ENCODE measurements around the gene CACNA1C.
"Not testable (repeated sequence)": the region's sequence is repeated elsewhere in the genome, so short reads cannot be mapped to it uniquely, and the experiment has no call there.

The CACNA1C gene

DNA sequence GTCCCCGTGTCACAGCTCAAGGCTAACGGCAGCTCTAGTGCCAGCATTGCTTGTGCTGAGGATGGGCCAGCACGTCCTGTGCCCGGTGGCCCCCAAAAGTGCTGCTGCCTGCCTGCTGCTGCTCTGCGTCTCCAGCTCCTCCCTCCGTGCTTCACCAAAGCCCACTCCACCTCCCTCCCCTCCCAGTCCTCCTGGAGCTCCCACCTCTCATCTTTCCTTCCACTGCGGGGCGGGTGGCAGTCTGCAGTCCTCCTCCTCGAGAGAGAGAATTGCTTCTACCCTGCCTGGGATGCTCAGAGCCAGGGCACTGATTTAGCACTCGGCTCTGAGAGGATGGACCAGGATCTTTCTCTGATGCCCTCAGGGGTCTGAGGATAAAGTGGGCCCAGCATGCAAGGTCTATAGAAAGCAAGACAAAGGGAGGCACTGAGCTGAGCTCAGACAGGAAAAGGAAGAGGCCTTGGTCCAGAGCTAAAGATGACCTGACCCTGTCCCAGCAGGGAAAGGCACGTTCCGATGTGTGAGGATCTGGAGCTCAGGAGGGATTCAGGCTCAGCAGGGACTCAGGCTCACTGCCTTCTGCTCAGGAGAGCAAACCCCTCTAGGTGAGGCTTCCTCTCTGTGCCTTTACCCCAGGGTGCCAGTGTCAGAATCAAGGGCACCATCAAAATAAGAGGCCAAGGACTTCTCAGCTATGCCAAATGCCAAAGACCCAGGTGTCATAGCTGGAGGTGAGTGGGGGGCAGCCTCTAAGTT is 628.8 kb downstream of the CACNA1C start:
- Histone ChIP-seq H4K20me1 (ENCODE audit: control insufficient read depth, insufficient read depth, low read depth, low read length) (no peaks in the 10 kb centered on the region), H3F3A (ENCODE audit: control insufficient read depth, insufficient read depth) (no peaks in the 10 kb centered on the region), H3K27me3 (ENCODE audit: control insufficient read depth, low read length) (no peaks in the 10 kb centered on the region), H3K4me1 (ENCODE audit: control insufficient read depth, low read length) (no peaks in the 10 kb centered on the region), H3K4me2 (ENCODE audit: low read length) (no peak overlapping the region), H3K36me3 (ENCODE audit: control insufficient read depth, low read length) (no peaks in the 10 kb centered on the region), H3K4me3 (ENCODE audit: low read length) (no peak overlapping the region), H3K27ac (ENCODE audit: low read depth, low read length) (no peak overlapping the region), H3K9me3 (ENCODE audit: control insufficient read depth, insufficient read depth, low read length) (no peaks in the 10 kb centered on the region), H3K79me2 (ENCODE audit: control insufficient read depth, low read length) (no peaks in the 10 kb centered on the region), H3K9me2 (replicated peaks; ENCODE audit: control insufficient read depth, low read length) (no peaks in the 10 kb centered on the region)
- TF ChIP-seq, protein P1, sequence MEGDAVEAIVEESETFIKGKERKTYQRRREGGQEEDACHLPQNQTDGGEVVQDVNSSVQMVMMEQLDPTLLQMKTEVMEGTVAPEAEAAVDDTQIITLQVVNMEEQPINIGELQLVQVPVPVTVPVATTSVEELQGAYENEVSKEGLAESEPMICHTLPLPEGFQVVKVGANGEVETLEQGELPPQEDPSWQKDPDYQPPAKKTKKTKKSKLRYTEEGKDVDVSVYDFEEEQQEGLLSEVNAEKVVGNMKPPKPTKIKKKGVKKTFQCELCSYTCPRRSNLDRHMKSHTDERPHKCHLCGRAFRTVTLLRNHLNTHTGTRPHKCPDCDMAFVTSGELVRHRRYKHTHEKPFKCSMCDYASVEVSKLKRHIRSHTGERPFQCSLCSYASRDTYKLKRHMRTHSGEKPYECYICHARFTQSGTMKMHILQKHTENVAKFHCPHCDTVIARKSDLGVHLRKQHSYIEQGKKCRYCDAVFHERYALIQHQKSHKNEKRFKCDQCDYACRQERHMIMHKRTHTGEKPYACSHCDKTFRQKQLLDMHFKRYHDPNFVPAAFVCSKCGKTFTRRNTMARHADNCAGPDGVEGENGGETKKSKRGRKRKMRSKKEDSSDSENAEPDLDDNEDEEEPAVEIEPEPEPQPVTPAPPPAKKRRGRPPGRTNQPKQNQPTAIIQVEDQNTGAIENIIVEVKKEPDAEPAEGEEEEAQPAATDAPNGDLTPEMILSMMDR (IDR thresholded peaks at IDR 0.05; ENCODE audit: low read depth, low read length, poor library complexity, severe bottlenecking), result no peak
- TF ChIP-seq EZH2phosphoT487 (IDR thresholded peaks at IDR 0.05; ENCODE audit: borderline replicate concordance, low read length), result no peak

DNA sequence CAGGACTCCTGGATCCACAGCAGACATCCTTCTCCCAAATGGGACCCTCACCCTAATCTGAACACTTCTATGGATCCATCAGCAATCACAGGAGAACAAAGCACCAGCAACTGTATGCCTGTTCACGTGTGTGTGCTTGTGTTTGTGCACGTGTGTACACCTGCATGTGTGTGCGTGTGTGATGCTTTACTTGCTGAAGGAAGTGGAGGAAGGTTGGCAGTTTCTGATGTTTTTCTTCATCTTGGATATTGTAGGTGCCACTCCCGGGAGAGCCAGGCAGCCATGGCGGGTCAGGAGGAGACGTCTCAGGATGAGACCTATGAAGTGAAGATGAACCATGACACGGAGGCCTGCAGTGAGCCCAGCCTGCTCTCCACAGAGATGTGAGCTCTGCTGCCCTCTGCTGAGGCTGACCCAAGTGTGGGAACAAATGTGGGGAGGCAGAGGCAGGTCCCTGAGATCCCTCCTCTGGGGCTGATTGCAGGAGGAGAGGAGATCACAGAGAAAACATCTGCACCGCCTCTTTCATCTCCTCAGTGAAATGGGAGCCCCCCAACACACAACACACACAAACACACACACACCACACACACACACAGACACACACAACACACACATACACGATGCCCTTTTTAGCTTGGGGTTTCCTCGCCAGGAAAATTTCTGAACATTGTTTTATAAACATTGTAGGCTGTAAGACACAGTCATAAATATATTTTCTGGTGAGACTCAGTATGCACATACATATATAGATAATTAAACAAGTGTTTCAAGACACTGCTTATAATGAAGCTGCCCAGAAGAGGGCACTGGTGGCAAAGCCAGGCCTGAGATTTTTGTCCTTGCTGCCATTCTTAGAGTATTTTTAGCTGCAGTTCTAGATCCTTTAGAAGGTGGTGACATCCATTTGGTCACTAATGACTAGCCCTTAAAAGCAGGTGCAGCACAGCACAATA is 629.8 kb downstream of the CACNA1C start:
- Histone ChIP-seq H3K4me1 (ENCODE audit: control insufficient read depth, low read length) (no peaks in the 10 kb centered on the region), H4K20me1 (ENCODE audit: control insufficient read depth, insufficient read depth, low read depth, low read length) (no peaks in the 10 kb centered on the region), H3K4me3 (ENCODE audit: low read length) (no peak overlapping the region), H3K27ac (ENCODE audit: low read depth, low read length) (no peak overlapping the region), H3K79me2 (ENCODE audit: control insufficient read depth, low read length) (no peaks in the 10 kb centered on the region), H3K9me3 (ENCODE audit: control insufficient read depth, insufficient read depth, low read length) (no peaks in the 10 kb centered on the region), H3K9me2 (replicated peaks; ENCODE audit: control insufficient read depth, low read length) (no peaks in the 10 kb centered on the region), H3K27me3 (ENCODE audit: control insufficient read depth, low read length) (no peaks in the 10 kb centered on the region), H3K36me3 (ENCODE audit: control insufficient read depth, low read length) (no peaks in the 10 kb centered on the region), H3K4me2 (ENCODE audit: low read length) (no peak overlapping the region), H3F3A (ENCODE audit: control insufficient read depth, insufficient read depth) (no peaks in the 10 kb centered on the region)
- TF ChIP-seq, protein P1 (IDR thresholded peaks at IDR 0.05; ENCODE audit: low read depth, low read length, poor library complexity, severe bottlenecking), result peak; percentile 63
- no peak for TF ChIP-seq EZH2phosphoT487 (IDR thresholded peaks at IDR 0.05; ENCODE audit: borderline replicate concordance, low read length)

GRCh38 chr12:2683283-2684025 is 630.7 kb downstream of the CACNA1C start:
- Histone ChIP-seq H3K4me2 (ENCODE audit: low read length) (no peak overlapping the region), H3F3A (ENCODE audit: control insufficient read depth, insufficient read depth) (no peaks in the 10 kb centered on the region), H3K79me2 (ENCODE audit: control insufficient read depth, low read length) (no peaks in the 10 kb centered on the region), H3K27ac (ENCODE audit: low read depth, low read length) (no peak overlapping the region), H3K9me2 (replicated peaks; ENCODE audit: control insufficient read depth, low read length) (no peaks in the 10 kb centered on the region), H3K9me3 (ENCODE audit: control insufficient read depth, insufficient read depth, low read length) (no peaks in the 10 kb centered on the region), H3K4me1 (ENCODE audit: control insufficient read depth, low read length) (no peaks in the 10 kb centered on the region), H4K20me1 (ENCODE audit: control insufficient read depth, insufficient read depth, low read depth, low read length) (no peaks in the 10 kb centered on the region), H3K27me3 (ENCODE audit: control insufficient read depth, low read length) (no peaks in the 10 kb centered on the region), H3K4me3 (ENCODE audit: low read length) (no peak overlapping the region), H3K36me3 (ENCODE audit: control insufficient read depth, low read length) (no peaks in the 10 kb centered on the region)
- TF ChIP-seq EZH2phosphoT487 (IDR thresholded peaks at IDR 0.05; ENCODE audit: borderline replicate concordance, low read length), result no peak
- TF ChIP-seq, protein P1 (IDR thresholded peaks at IDR 0.05; ENCODE audit: low read depth, low read length, poor library complexity, severe bottlenecking), result no peak

GRCh38 chr12:2684026-2684325 is 631.2 kb downstream of the CACNA1C start:
- H3K27ac ChIP-seq (ENCODE audit: low read depth, low read length); H3K9me3 ChIP-seq (ENCODE audit: control insufficient read depth, insufficient read depth, low read length); H3K4me1 ChIP-seq (ENCODE audit: control insufficient read depth, low read length); H3K79me2 ChIP-seq (ENCODE audit: control insufficient read depth, low read length); H3K4me3 ChIP-seq (ENCODE audit: low read length); H4K20me1 ChIP-seq (ENCODE audit: control insufficient read depth, insufficient read depth, low read depth, low read length); H3K27me3 ChIP-seq (ENCODE audit: control insufficient read depth, low read length); H3K9me2 ChIP-seq (replicated peaks; ENCODE audit: control insufficient read depth, low read length); H3K36me3 ChIP-seq (ENCODE audit: control insufficient read depth, low read length); H3F3A ChIP-seq (ENCODE audit: control insufficient read depth, insufficient read depth); H3K4me2 ChIP-seq (ENCODE audit: low read length): not testable (repeated sequence)

GRCh38 chr12:2685620-2686279 is 633.0 kb downstream of the CACNA1C start:
- H3K36me3 ChIP-seq (ENCODE audit: control insufficient read depth, low read length); H3K9me3 ChIP-seq (ENCODE audit: control insufficient read depth, insufficient read depth, low read length); H3K4me1 ChIP-seq (ENCODE audit: control insufficient read depth, low read length); H3K9me2 ChIP-seq (replicated peaks; ENCODE audit: control insufficient read depth, low read length); H3K4me3 ChIP-seq (ENCODE audit: low read length); H3K79me2 ChIP-seq (ENCODE audit: control insufficient read depth, low read length); H3K27me3 ChIP-seq (ENCODE audit: control insufficient read depth, low read length); H3K4me2 ChIP-seq (ENCODE audit: low read length); H4K20me1 ChIP-seq (ENCODE audit: control insufficient read depth, insufficient read depth, low read depth, low read length); H3F3A ChIP-seq (ENCODE audit: control insufficient read depth, insufficient read depth); H3K27ac ChIP-seq (ENCODE audit: low read depth, low read length): not testable (repeated sequence)

All from DOHH2 (cell line).